ENCODE data around the gene ATP2C1.

The ATP2C1 gene

DNA sequence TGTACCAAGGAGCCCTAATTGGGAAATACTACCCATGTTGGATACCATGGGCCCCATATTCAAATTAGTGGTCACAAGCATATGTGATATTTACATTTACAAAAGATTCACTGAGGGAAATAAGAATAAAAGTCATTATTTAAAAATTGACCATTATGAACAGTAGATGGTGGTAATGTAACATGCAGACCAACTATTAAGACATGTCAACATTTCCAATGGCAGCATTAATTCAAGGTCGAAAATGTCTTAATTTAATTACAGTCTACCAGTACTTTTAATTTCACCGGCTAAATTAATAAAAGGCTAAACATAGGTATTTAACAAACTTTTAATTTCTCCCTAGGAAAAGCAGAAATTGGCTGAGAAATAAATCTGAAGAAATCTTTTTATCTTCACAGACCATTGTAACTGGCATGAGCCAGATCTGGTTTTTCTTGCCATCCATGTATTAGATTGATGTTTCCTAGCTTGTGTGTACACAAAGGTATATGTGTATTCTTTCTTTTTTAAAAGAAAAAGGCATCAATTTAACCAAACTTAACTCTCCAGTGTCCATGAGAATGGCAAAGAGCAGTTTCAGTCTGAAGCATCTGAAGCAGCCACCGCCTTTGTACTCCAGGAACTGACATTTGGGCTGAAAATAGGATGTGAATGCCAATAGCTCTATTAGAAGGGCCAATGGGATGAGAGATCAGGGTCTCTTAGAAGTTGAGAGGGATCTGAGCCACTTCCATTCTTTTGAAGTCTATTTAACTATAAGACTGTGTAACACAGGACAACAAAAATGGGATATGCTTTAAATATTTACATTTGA, 159.4 kb downstream of the ATP2C1 start:
- no peak for DNase-seq
